IPS DF 4.7 (cell line): Measurements from ENCODE around the gene EFCAB11.

Source experiments
- DNase-seq: peaks from one replicate; pipeline ENCODE4 v3.0.0-alpha.2; 2013; ENCODE audit warnings: low spot score; ENCODE audit errors: extremely low read depth

The EFCAB11 gene

DNA sequence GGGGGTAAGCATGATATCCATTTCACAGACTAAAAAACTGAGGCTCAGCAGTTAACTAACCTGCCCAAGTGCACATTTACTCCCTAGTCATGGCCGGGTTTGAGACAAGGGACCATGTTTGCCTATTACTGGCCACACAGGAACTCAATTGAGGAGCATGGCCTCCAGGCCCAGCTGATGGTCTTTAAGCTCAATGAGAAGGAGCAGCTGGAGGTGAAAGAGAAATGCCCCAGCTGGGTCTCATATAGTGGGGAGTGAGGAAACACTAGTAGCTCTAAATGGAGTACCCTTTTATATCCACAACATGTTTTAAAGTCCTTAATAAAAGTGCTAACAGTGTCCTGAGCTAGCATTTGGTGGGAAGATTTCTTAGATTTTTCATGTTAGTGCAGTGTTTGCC lies 2.8 kb upstream of the EFCAB11 start:
- no peak for DNase-seq

DNA sequence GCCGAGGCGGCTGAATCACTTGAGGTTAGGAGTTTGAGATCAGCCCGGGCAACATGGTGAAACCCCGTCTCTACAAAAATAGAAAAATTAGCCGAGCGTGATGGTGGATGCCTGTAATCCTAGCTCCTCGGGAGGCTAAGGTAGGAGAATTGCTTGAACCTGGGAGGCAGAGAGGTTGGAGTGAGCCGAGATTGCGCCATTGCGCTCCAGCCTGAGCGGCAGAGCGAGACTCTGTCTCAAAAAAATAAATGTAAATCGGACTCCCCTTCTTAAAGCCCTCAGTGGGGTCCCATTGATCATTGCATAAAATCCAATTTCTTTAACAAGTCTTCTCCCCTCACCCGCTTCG lies 2.1 kb upstream of the EFCAB11 start:
- DNase-seq: no peak

DNA sequence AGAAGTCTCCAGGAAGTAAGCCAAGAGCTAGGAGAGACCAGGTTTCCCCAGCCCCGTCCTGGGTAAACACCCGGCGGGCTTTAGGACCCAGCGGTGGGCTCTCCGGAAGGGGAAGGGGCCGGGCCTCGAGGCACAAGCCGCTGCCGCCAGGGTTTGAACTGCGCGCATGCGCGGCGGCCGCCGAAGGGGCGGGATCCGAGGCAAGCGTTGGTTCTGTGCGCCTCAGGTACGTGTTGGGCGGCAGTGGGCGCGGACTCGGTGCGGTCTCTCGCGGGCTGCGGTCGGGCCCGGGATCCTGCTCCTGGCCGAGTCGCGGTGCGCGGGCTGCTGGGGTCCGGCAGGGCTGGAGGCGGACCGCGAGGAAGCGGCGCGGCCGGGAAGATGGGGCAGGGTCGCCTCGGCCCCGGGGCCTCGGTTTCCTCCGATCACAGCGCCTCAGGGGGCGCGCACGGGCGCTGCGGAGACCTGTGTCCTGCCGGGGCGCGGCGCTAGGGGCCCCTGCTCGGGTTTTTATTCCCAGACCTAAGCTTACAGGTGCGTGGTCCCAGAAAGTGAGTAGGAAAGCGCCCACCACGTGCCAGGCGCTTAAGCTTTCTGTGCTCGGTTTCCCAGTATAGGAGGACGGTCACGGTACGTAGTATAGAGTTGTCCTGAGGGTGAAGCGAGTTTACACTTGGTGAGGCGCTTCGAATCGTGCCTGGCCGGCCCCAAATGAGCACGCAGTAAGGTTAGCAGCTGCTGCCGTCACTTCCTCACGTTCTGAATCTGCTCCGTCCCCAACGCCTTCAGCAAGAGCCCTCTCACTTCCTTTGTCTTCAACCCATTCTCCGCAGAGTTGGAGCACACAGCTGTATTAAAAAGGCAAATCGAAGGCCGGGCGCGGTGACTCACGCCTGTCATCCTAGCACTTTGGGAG lies 1.5 kb upstream of the EFCAB11 start, which contains the start of gene TDP1:
Gene TDP1, plus strand, starts transcription at position 183 of the 916 bp plus-strand sequence. CDS start 7,188 bp downstream, outside the sequence.
- no peak for DNase-seq

DNA sequence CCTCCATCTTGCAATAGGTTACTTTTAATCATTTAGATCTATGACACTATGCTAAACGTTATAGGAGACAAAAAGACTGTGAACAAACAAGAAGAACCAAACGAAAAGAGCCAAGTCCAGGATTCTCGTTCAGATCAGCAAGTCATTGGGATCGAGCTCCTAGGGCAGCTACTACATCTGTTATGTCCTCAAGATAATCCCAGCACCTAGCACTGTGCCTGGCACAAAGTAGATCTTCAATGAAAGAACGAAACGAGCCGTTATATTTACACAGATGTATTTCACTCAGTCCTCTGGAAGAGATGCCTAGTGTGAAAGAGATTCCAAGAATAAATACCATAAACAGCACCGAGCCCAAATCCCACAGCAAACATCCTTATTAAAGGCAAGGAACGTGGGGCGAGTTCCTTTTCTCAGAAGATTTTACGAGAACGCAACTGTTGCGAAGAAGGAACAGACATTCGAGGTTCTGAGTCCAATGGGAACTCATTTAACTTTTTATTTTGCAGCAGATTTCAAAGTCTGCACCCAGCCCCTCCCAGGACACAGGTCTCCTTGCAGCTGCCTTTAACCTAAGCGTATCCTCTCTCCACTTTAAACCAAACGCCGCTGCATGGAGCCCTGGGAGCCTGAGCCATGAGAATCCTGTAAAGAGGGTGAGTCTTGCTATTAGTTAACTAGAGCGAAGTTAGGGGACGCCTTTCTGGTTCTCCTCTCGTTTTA lies 653 bp upstream of the EFCAB11 start:
- DNase-seq: no peak

DNA sequence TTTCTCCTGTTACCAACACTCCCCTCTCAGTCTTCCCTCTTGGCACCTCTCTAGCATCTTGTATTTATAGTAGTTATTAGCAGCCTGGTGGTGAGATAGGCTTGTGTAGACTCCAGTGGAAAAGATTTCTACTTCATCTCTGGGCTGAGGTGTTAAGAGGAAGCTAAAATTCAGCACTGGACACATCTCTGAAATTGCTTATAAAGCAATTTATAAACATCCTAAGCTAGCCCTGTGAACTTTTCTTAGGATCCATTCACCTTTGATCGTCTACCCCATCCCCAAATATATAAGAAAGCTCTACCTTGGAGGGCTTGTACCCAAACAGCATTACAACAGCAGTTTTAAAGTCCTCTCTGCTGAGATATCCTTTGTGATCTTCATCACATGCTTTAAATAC lies 928 bp downstream of the EFCAB11 start:
- no peak for DNase-seq

DNA sequence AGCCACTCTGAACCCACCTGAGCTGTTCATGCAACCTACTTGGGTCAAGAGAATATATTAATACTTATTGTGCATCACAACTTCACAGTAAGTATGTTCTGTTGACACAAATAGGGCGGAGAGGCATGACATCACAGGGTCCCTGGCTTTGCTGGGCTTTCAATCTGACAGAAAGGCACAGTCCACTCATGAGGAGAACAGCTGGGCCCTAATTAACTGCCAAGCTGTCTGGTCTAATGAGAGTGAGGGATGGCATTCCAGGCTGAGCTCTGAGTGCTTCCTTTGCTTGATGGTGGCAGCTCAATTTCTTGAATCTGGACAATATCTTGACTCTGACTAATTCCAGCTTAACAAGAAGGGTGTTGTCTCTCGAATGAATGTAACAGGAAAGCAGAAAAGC lies 2.0 kb downstream of the EFCAB11 start:
- DNase-seq: no peak

DNA sequence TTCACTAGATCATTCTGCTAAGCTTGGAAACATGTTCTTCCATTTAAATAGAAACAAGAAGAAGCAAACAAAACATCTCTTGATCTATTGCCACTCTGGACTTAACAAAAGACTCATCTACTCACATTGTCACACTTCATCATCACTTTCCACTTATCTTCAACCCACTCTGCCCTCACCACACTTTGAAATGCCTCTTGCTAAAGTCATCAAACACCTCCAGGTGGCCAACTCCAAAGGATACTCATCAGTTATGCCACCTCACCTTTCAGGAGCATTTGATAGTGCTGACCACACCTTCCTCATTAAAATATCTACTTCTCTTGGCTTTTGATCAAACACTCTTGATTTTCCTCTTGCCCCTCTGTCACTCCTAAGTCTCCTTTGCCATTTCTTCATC lies 7.2 kb downstream of the EFCAB11 start:
- no peak for DNase-seq

DNA sequence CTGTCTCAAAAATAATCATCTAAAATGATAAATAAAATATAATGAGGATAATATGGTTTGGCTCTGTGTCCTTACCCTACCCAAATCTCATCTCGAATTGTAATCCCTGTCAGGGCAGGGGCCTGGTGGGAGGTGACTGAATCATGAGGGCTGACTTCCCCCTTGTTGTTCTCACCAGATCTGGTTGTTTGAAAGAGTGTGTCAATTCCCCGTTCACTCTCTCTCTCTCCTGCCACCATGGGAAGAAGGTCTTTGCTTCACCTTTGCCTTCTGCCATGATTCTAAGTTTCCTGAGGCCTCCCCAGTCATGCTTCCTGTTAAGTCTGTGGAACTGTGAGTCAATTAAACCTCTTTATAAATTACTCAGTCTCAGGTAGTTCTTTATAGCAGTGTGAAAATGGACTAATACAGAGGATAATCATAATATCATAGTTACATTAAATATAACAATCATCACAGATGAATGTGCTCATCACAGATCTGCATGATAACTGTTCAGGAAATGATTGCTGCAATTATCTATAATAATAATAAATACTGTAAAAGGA lies 12.6 kb downstream of the EFCAB11 start:
- DNase-seq: no peak

DNA sequence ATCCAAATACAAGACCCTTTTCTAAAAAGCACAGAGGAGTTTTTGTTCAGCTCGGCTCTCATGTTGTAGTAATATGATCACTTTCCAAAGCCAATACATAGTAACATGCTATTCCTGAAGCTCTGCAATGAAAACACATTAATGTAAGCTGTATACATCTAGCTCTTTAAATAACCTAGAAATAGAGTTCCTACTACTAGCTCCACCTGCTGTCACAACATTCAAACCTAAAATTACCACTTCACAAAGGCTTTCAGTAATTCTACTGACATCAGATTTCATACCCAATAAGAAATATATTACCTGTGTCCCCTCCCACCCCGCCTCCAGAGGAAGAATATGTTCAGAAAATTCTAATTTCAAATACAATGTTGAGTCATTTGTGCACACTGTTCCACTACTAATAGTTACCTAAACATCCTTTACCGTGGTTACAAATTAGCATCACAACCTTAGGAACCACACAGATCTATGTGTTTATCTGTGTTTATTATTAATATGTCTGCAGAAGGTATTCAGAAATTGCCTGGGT lies 17.8 kb downstream of the EFCAB11 start:
- DNase-seq: no peak

DNA sequence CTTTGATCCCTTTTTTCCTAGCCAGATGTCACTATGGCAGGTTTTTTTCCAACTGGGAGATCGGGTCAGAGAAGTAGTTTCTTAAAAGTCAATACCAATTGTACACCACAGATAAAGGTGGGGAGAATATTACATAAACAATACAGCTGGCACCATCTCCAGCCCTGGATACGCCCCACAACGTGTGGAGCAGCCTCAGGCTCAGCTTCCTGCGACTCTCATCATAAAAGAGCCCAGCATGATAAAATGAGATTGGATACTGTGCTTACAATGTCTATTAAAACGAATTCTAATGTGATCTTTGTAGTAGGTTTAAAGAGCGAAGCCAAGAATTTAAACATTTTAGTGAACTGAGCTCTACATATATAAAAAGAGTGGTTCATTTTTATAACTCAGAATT lies 21.5 kb downstream of the EFCAB11 start:
- DNase-seq: no peak

DNA sequence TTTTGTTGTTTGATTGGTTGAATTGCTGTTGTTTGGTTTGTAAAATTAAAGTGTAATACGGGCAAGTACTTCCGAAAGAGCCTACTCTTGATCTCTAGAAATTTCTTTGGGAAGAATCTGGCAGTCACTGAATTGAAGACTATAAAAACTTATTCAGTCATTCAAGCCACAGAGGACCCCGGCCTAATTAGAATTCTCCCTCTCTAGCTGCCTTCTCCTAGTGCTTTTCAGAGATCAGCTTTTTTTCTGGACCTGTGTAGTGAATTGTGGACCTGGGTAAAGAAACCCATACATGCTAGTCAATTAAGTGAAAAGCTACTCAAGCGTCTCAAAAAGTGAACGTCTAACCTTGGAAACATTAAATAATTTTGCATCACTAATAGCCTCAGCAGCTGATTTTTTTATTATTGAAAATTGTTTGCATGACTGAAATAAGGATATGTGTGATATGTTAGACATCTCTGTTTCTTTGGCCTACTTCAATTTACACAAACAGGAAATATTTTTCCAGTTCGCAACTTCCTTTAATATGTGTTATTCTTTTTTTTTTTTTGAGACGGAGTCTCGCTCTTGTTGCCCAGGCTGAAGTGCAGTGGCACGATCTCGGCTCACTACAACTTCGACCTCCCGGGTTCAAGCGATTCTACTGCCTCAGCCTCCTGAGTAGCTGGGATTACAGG lies 27.2 kb downstream of the EFCAB11 start:
- no peak for DNase-seq

DNA sequence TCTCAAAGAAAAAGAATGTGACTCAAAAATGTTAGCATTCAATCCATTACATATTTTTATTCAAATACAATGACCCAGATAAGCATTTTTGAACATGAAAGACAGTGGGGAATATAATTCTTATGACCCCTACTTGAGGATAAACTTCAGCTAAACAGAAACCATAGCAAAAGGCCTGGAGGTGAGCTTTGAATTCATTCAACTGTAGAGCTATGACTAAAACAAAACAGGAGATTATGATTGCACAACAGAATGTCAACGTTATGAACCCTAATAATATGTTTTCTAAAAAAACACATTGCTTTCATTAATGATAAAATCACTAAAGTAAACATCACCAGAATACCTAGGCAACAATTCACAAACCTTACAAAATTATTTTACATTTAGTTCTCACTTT lies 27.8 kb downstream of the EFCAB11 start:
- no peak for DNase-seq

DNA sequence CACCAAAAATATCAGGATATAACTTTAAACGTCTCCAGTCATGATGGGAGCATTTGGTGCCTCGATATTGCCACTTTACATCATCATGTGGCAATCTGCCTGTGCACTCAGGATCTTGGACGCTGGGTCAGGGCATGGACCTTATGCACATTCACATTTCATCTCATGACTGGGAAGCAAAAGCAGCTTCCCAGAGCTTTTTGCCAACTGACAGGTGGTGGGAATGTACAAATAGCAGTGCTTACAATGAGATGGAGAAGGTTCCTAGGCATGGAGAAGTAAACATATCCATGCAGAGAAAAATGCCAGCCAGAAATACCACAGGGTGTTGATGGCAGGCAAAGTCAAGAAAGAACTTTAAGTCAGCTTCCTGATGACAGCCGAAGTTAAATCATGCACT lies 30.3 kb downstream of the EFCAB11 start:
- DNase-seq: no peak

DNA sequence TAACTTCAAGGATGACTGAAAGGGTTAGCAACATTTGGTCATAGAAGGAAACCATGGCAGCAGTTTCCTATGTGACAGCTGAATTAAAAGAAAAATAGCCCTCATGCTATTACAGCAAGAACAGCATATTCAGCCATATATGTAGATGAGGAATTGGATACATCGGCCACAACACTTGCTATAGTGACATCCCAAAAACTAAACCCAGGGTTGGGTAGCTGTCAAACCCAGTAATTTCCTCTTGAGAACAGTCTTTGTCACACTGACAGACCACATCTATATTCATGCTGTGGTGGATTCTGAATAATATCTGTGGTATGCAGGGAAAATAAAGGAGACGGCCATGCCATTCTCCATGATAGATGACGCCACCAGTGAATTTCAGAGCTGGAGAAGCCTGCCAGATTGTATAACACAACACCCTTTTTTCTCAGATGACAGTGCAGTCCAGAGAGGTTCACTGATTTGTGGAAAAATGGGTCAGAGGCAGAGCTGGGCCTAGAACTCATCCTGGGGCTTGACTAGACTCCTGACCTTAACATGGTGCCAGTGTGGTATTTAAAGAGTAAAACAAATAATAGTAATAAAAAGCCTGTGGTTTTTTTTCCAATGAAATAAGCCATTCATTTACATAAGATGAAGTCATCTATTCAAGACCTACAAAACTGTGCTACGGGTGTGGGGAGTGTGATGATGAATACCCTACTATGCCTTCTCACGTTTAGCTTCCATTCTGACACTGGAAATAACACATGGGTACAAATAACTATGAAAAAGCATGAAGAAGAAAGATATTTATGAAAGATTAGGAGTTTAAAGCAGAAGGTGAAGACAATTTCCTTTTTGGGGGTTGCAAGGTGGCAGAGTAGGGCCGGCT lies 32.3 kb downstream of the EFCAB11 start:
- no peak for DNase-seq

DNA sequence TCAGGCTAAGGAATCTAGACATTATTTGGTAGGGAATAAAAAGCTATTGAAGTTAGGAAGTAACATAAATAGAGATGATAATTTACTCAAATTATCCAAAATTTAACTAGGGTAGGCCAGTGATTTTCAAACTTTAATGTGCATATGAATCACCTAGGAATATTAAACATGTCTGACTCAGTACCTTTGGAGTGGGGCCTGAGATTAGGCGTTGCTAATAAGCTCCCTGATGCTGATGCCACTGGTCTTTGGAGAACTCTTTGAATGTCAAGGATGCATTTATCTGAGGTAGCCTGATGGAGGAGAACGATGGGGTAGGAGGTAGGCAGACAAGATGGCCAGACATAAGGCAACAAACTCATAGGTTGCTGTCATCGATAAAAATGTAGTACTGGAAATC lies 33.2 kb downstream of the EFCAB11 start:
- DNase-seq: no peak

DNA sequence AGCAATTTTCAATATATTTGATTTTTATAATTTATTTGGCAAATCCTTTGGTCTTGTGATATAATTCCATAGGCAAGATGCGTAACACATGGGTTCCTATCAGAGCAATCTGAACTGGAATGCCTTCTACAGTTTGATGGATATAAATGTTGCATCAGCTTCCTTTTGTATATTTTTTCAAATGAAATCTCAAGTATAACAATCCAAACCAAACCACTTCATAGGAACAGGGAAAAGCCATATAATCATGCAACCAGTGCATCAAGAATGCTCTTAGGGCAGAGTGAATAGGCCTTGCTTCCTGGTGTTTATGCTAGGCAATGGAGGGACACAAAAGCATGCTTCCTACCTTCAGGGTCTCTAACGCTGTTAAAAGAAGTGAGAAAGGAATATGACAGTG lies 34.5 kb downstream of the EFCAB11 start:
- DNase-seq: no peak

DNA sequence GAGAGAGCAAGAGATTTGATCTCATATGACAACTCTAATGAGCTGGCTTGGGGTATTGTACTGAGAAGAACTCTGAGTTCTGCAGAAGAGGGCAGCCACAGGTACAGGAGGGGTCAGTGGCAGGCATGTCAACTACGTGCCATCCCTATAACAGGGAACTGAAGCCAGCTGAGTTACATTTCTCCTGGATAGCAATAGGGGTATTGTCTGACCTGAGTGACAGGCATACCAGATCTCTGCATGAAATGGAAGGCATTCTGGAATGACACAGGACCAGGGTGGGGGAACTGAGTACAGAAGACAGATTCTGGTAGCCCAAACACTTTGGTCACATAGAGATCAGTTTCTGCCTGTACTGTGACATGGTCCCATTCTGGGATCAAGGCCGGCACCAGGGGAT lies 35.8 kb downstream of the EFCAB11 start:
- no peak for DNase-seq

DNA sequence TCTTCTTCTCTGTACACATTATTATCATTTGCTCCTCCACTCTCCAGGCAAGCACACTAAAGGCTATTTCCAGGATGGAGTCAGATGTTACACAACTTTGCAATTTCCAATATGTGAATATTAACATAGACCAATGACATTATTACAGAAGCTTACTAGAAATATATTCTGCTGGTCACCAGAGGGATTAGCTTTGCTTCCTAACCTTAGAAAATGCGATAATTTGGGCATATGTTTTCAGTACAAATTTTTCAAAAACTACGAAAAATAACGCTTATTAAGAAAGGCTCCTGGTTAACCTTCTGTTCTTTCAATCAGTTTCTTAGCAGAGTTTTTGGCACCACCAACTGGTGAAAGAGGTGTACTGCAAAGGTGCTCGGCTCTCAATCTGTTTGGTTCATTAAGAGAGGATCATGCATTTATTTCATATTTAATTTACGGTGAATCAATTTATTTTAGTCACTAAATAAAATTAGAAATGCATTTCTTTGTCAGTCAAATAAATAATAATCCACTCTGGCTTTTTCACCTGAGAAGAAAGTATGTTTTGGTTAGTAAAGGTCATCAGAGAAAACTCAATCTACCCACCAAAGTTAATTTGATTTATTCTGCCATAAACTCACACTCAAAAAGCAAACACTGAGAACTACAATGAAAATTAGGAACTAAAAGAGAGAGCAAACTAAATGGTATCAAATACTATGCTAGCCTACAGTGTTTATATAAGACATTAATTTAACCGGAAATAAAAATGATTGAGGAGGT lies 39.2 kb downstream of the EFCAB11 start:
- no peak for DNase-seq

DNA sequence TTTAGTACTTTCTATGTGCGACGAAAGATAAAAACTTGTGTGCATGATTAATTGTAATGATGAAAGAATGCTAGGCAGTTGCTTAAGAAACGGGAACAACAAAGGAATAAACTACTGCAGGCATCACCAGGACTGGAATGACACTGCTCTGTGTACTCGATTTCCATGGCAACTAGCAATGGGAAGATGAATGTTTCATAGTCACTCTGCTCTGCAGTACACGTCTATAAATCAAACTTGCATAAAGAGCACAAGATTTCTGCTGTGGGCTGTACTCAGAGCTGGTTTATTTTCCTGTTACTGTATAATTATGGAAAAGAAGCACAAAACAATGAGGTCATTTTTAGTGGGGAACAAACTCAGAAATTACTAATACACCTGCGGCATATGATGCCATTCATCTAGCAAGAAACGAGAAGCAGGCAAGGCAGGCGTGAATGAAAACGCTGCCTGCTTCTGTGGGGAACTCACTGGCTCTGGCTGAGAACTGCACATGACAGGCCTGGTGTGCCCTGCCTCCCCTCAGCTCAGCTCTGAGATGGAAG lies 41.8 kb downstream of the EFCAB11 start:
- DNase-seq: no peak

DNA sequence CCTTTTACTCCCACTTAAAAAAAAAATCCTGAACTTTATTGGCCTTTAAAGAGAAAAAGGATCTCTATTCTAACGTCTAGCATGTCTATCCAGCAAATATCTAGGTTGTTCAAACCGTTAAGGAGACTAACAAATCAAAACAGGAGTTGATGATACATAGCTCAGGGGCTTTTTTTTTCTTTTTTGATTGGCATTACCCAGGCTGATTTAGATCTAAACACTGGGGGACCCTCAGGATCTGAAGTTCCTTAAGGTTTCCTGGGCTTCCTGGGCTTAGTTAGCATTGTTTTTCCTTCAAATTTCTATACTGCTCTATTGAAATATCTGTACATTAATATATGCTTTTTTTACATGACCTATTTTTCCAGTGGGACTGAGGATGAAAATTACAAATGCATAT lies 42.3 kb downstream of the EFCAB11 start:
- no peak for DNase-seq
